Mononuclear cell (primary cell): ENCODE measurements around the gene TAMM41. TPM values are rescaled to one million over a fixed set of nuclear protein-coding genes. Genes with fewer than 3 reads are reported as not detected.
A peak's percentile ranks its signal among the peaks of the same experiment; 100 is the strongest.
"Not testable (repeated sequence)": the region's sequence is repeated elsewhere in the genome, so short reads cannot be mapped to it uniquely, and the experiment has no call there.

ENCODE experiments used
- H3K27me3 ChIP-seq: 2 replicates; pipeline ENCODE4 v1.6.0; 2011; ENCODE audit warnings: low read length, control low read depth; ENCODE audit not compliant: insufficient read depth
- H3K4me1 ChIP-seq: 2 replicates; pipeline ENCODE4 v1.5.1; 2011; ENCODE audit warnings: mild to moderate bottlenecking, low read length, control low read depth; ENCODE audit not compliant: insufficient read depth
- H3K4me3 ChIP-seq: 2 replicates; pipeline ENCODE4 v1.5.1; 2011; ENCODE audit warnings: mild to moderate bottlenecking, low read length, moderate library complexity
- H3K9me3 ChIP-seq: 2 replicates; pipeline ENCODE4 v1.5.1; 2011; ENCODE audit warnings: low read depth, mild to moderate bottlenecking, control low read depth, low read length
- total RNA-seq: library from RNA; depleted of rRNA; stranded (reverse); fragments of >200 nt; gene quantifications from one replicate; pipeline ENCODE4 v1.2.3, GENCODE V29; 2012

Gene TAMM41, protein sequence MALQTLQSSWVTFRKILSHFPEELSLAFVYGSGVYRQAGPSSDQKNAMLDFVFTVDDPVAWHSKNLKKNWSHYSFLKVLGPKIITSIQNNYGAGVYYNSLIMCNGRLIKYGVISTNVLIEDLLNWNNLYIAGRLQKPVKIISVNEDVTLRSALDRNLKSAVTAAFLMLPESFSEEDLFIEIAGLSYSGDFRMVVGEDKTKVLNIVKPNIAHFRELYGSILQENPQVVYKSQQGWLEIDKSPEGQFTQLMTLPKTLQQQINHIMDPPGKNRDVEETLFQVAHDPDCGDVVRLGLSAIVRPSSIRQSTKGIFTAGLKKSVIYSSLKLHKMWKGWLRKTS
- total RNA-seq = 16.8 TPM

GRCh38 chr3:11846281-11847266 is at the start of gene TAMM41:
TAMM41 (minus strand) TSS chr3:11846885; CDS start chr3:11846636, 249 bp downstream.
- Histone ChIP-seq H3K27me3 (no peaks in the 10 kb centered on the region), H3K9me3 (no peaks in the 10 kb centered on the region), H3K4me1 (peaks cover 23% of the 10 kb centered on the region), H3K4me3 (peak within 1 kb of the TSS; percentile 93)

- Histone ChIP-seq H3K9me3 (no peaks in the 10 kb centered on the region), H3K27me3 (no peaks in the 10 kb centered on the region), H3K4me1 (no peaks in the 10 kb centered on the region), H3K4me3 (no peak overlapping the region)
Measured at GRCh38 chr3:11878837-11879236, 32.2 kb upstream of the TAMM41 start.

GRCh38 chr3:11874707-11875106 is 28.0 kb upstream of the TAMM41 start:
- H3K27me3 ChIP-seq, H3K4me3 ChIP-seq, H3K9me3 ChIP-seq, H3K4me1 ChIP-seq: not testable (repeated sequence)

GRCh38 chr3:11863739-11864138 is 17.1 kb upstream of the TAMM41 start:
- not testable (repeated sequence) for H3K4me3 ChIP-seq, H3K9me3 ChIP-seq, H3K27me3 ChIP-seq, H3K4me1 ChIP-seq

- H3K4me1 ChIP-seq, H3K4me3 ChIP-seq, H3K27me3 ChIP-seq, H3K9me3 ChIP-seq: not testable (repeated sequence)
Measured at GRCh38 chr3:11862584-11862983, 15.9 kb upstream of the TAMM41 start.

DNA sequence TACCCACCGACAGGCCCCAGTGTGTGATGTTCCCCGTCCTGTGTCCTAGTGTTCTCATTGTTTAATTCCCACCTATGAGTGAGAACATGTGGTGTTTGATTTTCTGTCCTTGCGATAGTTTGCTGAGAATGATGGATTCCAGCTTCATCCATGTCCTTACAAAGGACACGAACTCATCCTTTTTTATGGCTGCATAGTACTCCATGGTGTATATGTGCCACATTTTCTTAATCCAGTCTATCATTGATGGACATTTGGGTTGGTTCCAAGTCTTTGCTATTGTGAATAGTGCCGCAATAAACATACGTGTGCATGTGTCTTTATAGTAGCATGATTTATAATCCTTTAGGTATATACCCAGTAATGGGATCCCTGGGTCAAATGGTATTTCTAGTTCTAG is 15.5 kb upstream of the TAMM41 start:
- H3K4me1 ChIP-seq, H3K27me3 ChIP-seq, H3K4me3 ChIP-seq: not testable (repeated sequence)

GRCh38 chr3:11860213-11860612 is 13.5 kb upstream of the TAMM41 start:
- H3K9me3 ChIP-seq, H3K27me3 ChIP-seq, H3K4me3 ChIP-seq, H3K4me1 ChIP-seq: not testable (repeated sequence)

More for the DNA sequence above, 15.5 kb upstream of the TAMM41 start:
- H3K9me3 ChIP-seq = not testable (repeated sequence)

DNA sequence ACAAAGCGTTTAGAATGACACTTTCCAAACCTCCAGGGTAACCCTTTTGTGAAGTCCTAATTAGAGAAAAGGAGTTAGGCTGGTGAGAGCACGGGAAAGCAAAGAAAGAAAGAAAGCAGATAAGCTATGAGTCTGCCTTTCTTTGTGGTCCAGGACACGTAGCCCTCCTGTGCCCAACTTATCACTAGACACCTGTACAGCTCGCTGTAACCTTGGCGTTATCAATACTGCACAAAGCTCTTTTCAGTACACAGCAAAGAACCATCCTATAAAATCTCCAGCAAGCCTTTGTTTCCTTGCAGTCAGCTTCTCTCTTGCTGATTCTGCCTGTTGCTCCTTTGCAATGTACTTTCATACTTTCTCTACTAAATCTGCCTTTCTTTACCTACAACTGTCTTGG is 6.8 kb upstream of the TAMM41 start:
- Histone ChIP-seq H3K4me1 (no peaks in the 10 kb centered on the region), H3K9me3 (no peaks in the 10 kb centered on the region), H3K27me3 (peaks cover 11% of the 10 kb centered on the region), H3K4me3 (no peak overlapping the region)

DNA sequence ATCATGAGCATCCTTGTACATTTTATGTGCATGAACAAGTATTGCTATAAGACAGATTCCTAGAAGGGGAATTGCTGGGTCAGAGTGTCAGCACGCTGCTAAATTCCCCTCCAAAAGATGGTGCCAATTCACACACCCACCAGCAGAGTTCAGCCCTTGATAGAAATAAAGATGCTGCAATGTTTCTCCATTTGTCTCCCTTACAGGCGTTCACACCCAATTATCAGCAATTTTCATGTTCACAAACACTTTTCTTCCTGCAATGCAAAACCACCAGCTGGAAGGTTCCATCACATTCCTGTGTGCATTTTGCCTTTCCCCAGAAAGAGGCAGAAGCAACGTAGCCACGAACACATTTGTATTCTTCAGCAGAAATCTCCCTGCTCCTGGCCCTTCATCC is 3.3 kb upstream of the TAMM41 start:
- H3K4me3 ChIP-seq = no peak overlapping the region
- H3K9me3 ChIP-seq = no peaks in the 10 kb centered on the region
- H3K4me1 ChIP-seq = peaks cover 19% of the 10 kb centered on the region

DNA sequence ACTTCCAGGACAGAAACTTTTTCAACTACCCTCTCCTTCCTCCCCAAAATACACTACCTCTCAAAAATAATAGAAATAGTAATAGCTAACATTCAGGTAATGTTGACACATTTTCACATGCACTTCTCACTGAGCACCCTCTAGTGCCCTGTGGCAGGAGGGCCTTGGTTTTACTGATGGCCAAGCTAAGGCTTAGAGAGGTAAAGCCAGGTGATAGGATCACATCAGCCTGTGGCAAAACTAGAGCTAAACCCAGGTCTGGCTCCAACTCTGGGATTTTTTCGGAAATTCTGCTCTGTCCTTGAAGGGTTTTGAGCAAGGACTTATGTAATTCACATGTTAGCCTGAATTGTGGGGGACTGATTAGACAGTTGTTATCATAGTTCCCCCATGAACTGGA is 922 bp upstream of the TAMM41 start:
- Histone ChIP-seq H3K9me3 (no peaks in the 10 kb centered on the region), H3K4me1 (peaks cover 23% of the 10 kb centered on the region), H3K27me3 (peaks cover 2% of the 10 kb centered on the region), H3K4me3 (no peak overlapping the region)

More for the DNA sequence above, 3.3 kb upstream of the TAMM41 start:
- peaks cover 2% of the 10 kb centered on the region for H3K27me3 ChIP-seq

DNA sequence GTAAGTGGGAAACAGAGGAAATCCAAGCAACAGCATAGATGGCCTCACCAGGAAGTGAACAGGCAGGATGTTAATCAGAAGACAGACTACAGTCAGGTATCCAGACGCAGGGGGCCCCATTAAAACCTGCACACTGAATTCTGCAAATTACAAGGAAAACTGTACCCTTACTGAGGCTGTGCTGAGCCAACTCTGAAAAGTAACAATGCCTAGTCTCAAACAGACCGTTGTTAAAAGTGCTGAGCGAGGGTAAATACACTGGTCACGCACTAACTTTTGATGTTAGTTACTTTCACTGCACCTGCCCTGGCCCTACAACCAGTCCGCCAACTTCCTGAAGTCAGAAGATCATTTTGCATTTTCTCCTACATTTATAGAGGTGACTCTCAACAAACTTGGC is 1.0 kb downstream of the TAMM41 start:
- Histone ChIP-seq H3K9me3 (no peaks in the 10 kb centered on the region), H3K4me3 (peak overlapping the region; percentile 93)

GRCh38 chr3:11844891-11845290 is 1.8 kb downstream of the TAMM41 start:
- Histone ChIP-seq H3K9me3 (no peaks in the 10 kb centered on the region), H3K4me3 (no peak overlapping the region), H3K27me3 (no peaks in the 10 kb centered on the region), H3K4me1 (peaks cover 23% of the 10 kb centered on the region)

More for the DNA sequence above, 1.0 kb downstream of the TAMM41 start:
- no peaks in the 10 kb centered on the region for H3K27me3 ChIP-seq
- peaks cover 23% of the 10 kb centered on the region for H3K4me1 ChIP-seq

DNA sequence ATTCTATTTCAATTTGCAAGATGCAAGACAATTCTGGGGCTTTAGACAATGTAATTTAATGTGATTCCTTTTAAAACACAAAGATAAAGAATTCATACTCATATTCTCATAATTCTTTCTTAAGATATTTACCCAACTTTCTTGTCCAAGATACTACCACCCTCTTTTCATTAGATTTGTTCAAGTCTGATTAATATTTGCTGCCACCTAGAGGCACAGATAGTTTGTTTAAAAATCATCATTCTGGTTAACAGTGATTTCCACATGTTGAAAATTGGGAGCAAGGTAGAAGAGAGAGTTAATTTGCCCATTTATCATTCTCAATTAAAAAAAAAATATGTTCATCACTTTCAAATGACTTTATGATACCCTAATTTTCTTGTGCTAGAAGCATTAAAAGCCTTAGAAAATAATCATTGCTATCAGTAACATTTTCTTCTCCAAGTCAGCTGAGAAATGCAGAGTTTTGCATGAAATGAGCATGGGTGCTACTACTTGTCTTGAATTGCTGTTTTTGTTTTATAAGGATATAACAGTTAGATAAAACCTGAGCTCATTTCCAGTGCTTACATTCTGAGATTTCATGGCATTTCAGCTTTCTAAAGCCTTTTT is 11.6 kb downstream of the TAMM41 start:
- Histone ChIP-seq H3K27me3 (no peaks in the 10 kb centered on the region), H3K4me1 (no peaks in the 10 kb centered on the region), H3K4me3 (no peak overlapping the region), H3K9me3 (no peaks in the 10 kb centered on the region)

GRCh38 chr3:11832981-11833905 is 13.4 kb downstream of the TAMM41 start:
- no peaks in the 10 kb centered on the region for H3K27me3 ChIP-seq
- no peaks in the 10 kb centered on the region for H3K4me1 ChIP-seq
- no peaks in the 10 kb centered on the region for H3K9me3 ChIP-seq
- H3K4me3 ChIP-seq = no peak overlapping the region
